ENCODE results near the gene C16orf54.
A peak's percentile ranks its signal among the peaks of the same experiment; 100 is the strongest.
"Not testable (repeated sequence)": the region's sequence is repeated elsewhere in the genome, so short reads cannot be mapped to it uniquely, and the experiment has no call there.

C16orf54 gene

GRCh38 chr16:29743475-29743826, 2.3 kb downstream of the C16orf54 start:
- FAIRE-seq (no peak), DNase-seq (ENCODE audit: insufficient read length, low spot score) (no peak)

- DNase-seq (ENCODE audit: insufficient read length, low spot score) (no peak), FAIRE-seq (no peak)
Observed at GRCh38 chr16:29742683-29743275, 3.0 kb downstream of the C16orf54 start.

- DNase-seq (ENCODE audit: insufficient read length, low spot score); FAIRE-seq: not testable (repeated sequence)
Observed at GRCh38 chr16:29740630-29741015, 5.2 kb downstream of the C16orf54 start.

GRCh38 chr16:29739927-29740629, 5.7 kb downstream of the C16orf54 start:
- not testable (repeated sequence) for FAIRE-seq; DNase-seq (ENCODE audit: insufficient read length, low spot score)

GRCh38 chr16:29738514-29738913, 7.3 kb downstream of the C16orf54 start:
- no peak for FAIRE-seq

GRCh38 chr16:29737713-29738112, 8.1 kb downstream of the C16orf54 start:
- DNase-seq (ENCODE audit: insufficient read length, low spot score) (no peak), FAIRE-seq (no peak)

More at GRCh38 chr16:29738514-29738913, 7.3 kb downstream of the C16orf54 start:
- no peak for DNase-seq (ENCODE audit: insufficient read length, low spot score)

GRCh38 chr16:29736764-29737163, 9.0 kb downstream of the C16orf54 start:
- no peak for FAIRE-seq
- DNase-seq (ENCODE audit: insufficient read length, low spot score), result no peak

- DNase-seq (ENCODE audit: insufficient read length, low spot score) (no peak), FAIRE-seq (no peak)
Observed at GRCh38 chr16:29736112-29736511, 9.7 kb downstream of the C16orf54 start.

- no peak for DNase-seq (ENCODE audit: insufficient read length, low spot score)
- no peak for FAIRE-seq
Observed at GRCh38 chr16:29734786-29735185, 11.0 kb downstream of the C16orf54 start.

GRCh38 chr16:29731768-29732601, 13.8 kb downstream of the C16orf54 start:
- not testable (repeated sequence) for FAIRE-seq; DNase-seq (ENCODE audit: insufficient read length, low spot score)

- DNase-seq (ENCODE audit: insufficient read length, low spot score) (no peak), FAIRE-seq (no peak)
Observed at GRCh38 chr16:29730649-29731048, 15.1 kb downstream of the C16orf54 start.

GRCh38 chr16:29729116-29729521, 16.7 kb downstream of the C16orf54 start:
- peak; percentile 74 for DNase-seq (ENCODE audit: insufficient read length, low spot score)
- no peak for FAIRE-seq

- DNase-seq (ENCODE audit: insufficient read length, low spot score) (no peak), FAIRE-seq (no peak)
Observed at GRCh38 chr16:29727452-29727851, 18.3 kb downstream of the C16orf54 start.

GRCh38 chr16:29726845-29727377, 18.9 kb downstream of the C16orf54 start:
- FAIRE-seq, result no peak
- DNase-seq (ENCODE audit: insufficient read length, low spot score), result no peak

- FAIRE-seq; DNase-seq (ENCODE audit: insufficient read length, low spot score): not testable (repeated sequence)
Observed at GRCh38 chr16:29721167-29721879, 24.5 kb downstream of the C16orf54 start.

GRCh38 chr16:29720703-29721102, 25.1 kb downstream of the C16orf54 start:
- no peak for FAIRE-seq
- no peak for DNase-seq (ENCODE audit: insufficient read length, low spot score)

GRCh38 chr16:29719063-29719462, 26.7 kb downstream of the C16orf54 start:
- DNase-seq (ENCODE audit: insufficient read length, low spot score) (no peak), FAIRE-seq (no peak)

- no peak for DNase-seq (ENCODE audit: insufficient read length, low spot score)
- no peak for FAIRE-seq
Observed at GRCh38 chr16:29717113-29717512, 28.7 kb downstream of the C16orf54 start.

- FAIRE-seq, result no peak
- DNase-seq (ENCODE audit: insufficient read length, low spot score), result no peak
Observed at GRCh38 chr16:29714972-29715371, 30.8 kb downstream of the C16orf54 start.

GRCh38 chr16:29714396-29714795, 31.4 kb downstream of the C16orf54 start:
- DNase-seq (ENCODE audit: insufficient read length, low spot score) (no peak), FAIRE-seq (no peak)

GRCh38 chr16:29712809-29713208, 33.0 kb downstream of the C16orf54 start:
- DNase-seq (ENCODE audit: insufficient read length, low spot score) (no peak), FAIRE-seq (no peak)

All from HTR-8/SVneo (cell line).